Measurements from ENCODE around the gene UCN.

UCN gene

DNA sequence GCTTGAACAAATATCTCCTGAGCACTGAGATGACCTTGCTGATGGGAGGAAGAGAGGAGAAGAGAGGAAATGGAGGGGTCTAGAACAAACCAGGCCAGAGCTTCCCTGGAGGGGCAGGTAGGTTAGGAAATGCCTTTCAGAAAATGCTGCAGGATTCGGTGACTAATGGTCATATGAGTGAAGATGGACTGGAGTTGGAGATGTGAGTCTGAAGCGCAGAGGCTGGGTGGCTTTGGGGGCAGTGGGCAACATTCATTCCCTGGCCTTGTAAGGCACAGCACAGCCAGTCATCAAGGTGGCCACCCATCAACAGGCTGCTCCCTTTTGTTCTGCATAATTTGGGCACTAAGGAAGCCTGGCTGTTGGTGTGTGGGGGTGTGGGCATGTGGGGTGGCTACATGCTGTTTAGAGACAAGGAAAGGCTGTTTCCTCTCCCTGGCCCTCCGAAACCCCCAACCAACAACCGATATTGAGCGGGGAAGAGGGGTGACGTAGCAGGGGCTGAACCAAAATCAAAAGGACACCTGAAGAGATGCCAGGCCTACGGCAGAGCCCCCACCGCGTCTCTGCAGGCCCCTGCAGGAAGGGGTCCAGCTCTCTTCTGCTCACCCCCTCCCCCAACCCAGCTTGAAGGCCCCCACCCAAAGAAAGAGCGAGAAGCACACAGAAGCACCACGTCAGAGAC is 46.9 kb downstream of the UCN start:
- no peak for DNase-seq (ENCODE audit: low read depth in 2 of 2)

GRCh38 chr2:27258051-27258450 is 50.2 kb downstream of the UCN start:
- DNase-seq (ENCODE audit: low read depth in 2 of 2), result no peak

Data from activated CD4-positive, alpha-beta T cell treated with anti-CD3 and anti-CD28 coated beads for 24 hours (primary cell).